Activated T-cell treated with anti-CD3 and anti-CD28 coated beads, Interleukin-2, amount 50 U/mL, for 4 hours (primary cell): ENCODE measurements around the gene GEMIN4. TPM values are rescaled to one million over a fixed set of nuclear protein-coding genes. Genes with fewer than 3 reads are reported as not detected.
"Not testable (repeated sequence)": the region's sequence is repeated elsewhere in the genome, so short reads cannot be mapped to it uniquely, and the experiment has no call there.

Experiments
- ATAC-seq, 2 donors: fragments of 200-7000 bp; cut with Tn5 transposase; one replicate each; pipeline ENCODE4 v1.10.0; 2021
- DNase-seq: peaks from one replicate; pipeline ENCODE4 v3.0.0-alpha.2; 2020
- H3K27me3 Mint-ChIP-seq: one replicate; pipeline ENCODE4 v1.8.0; 2021; ENCODE audit warnings: low read depth, mixed read lengths
- H3K36me3 Mint-ChIP-seq: one replicate; pipeline ENCODE4 v1.8.0; 2022; ENCODE audit warnings: mixed read lengths; ENCODE audit not compliant: insufficient read depth
- H3K4me1 Mint-ChIP-seq: one replicate; pipeline ENCODE4 v1.8.0; 2021; ENCODE audit warnings: low read depth, mixed read lengths
- H3K4me3 Mint-ChIP-seq: one replicate; pipeline ENCODE4 v1.8.0; 2021; ENCODE audit warnings: mild to moderate bottlenecking, moderate library complexity, mixed read lengths
- H3K9me3 Mint-ChIP-seq: one replicate; pipeline ENCODE4 v1.8.0; 2021; ENCODE audit warnings: mixed read lengths
- total RNA-seq, 3 donors: library from RNA; stranded (reverse); gene quantifications; one replicate each; pipeline ENCODE4 v1.2.1, GENCODE V29; 2021

The GEMIN4 gene
- total RNA-seq, 3 donors from 2014 or later = 71.6 to 86.8 (median 79.5) TPM

DNA sequence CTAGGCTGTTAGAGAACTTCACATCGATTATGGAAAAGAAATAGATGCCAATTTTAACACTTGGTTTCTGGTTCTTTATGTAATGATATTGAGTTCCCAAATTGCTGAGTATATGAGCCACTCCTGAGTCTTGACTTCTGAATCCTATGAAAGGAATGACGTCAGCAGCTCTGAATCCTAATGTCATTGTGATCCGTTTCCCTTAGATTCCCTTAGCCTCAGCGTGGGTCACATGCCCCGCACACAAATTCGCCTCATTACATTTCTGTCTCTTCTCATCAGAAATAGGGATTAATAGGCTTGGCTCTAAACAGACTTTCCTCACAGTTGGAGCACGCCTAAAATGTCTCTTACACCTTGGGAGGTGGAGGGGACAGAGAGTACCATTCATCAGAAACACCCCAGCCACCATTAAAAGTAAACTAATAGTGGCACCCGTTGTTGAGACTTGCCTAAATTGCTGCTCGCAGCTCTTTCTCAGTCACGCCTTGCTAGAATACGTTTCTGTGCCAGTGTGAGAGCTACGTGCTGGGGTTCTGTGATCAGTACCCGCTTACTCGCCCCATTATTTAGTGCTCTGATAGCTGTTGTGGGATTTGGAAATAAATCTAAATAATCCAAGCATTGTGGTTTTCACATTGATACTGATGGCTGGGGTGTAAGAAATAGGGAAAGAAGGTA is 37.2 kb upstream of the GEMIN4 start:
- ATAC-seq (no peak), DNase-seq (no peak)
- H3K9me3 Mint-ChIP-seq = no peaks in the 10 kb centered on the region
- peaks cover 6% of the 10 kb centered on the region for H3K4me1 Mint-ChIP-seq
- no peak overlapping the region for H3K4me3 Mint-ChIP-seq
- peaks cover 27% of the 10 kb centered on the region for H3K36me3 Mint-ChIP-seq
- no peaks in the 10 kb centered on the region for H3K27me3 Mint-ChIP-seq

DNA sequence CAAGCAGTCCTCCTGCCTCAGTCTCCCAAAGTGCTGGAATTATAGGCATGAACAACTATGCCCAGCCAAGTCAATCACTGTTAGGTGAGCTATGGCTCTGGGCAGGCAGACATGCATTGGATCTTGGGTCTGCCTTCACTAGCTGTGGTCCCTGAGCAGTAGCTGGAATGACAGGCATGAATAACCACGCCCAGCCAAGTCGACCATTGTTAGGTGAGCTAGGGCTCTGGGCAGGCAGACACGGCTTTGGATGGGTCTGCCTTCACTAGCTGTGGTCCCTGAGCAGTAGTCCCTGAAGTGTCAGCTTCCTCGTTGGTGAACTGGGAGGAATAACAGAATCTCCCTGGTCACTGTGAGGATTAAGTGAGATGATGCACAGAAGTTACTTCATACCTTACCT is 36.5 kb upstream of the GEMIN4 start:
- Mint-ChIP-seq H3K4me1 (peaks cover 13% of the 10 kb centered on the region), H3K4me3 (no peak overlapping the region), H3K9me3 (no peaks in the 10 kb centered on the region), H3K27me3 (no peaks in the 10 kb centered on the region), H3K36me3 (peaks cover 32% of the 10 kb centered on the region)
- ATAC-seq = no peak
- no peak for DNase-seq

DNA sequence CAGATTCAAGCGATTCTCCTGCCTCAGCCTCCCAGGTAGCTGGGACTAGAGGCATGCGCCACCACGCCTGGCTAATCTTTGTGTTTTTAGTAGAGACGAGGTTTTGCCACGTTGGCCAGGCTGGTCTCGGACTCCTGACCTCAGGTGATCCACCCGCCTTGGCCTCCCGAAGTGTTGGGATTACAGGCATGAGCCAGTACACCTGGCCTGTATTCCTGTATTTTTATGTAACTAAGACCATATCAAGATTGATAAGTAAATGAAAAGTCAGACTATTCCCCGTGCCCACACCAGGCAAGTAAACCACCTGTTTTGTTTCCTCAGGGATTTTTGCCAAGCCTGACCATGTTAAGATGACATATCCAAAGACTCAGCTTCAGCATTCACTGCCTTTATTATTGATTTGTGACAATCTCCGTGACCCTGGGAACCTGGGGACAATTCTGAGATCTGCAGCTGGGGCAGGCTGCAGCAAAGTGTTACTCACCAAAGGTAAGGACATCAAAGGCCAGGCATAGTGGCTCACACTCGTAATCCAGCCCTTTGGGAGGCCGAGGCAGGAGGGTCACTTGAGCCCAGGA is 35.7 kb upstream of the GEMIN4 start:
- Mint-ChIP-seq H3K4me3 (no peak overlapping the region), H3K9me3 (no peaks in the 10 kb centered on the region), H3K36me3 (peaks cover 31% of the 10 kb centered on the region), H3K4me1 (peaks cover 20% of the 10 kb centered on the region), H3K27me3 (no peaks in the 10 kb centered on the region)
- ATAC-seq = no peak
- no peak for DNase-seq

DNA sequence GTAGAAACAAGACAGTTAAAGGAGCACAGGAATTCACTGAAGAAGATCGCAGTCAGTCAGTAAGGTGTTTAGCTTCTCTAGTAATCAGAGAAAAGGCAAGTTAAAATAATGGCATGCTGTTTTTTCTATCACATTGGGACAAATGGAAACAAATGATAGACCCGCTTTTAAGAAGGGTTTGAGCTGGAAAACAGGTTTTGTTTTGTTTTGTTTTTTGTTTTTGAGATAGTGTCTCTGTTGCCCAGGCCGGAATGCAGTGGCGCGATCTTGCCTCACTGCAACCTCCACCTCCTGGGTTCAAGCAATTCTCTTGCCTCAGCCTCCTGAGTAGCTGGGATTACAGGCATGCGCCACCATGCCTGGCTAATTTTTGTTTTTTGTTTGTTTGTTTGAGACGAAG is 33.8 kb upstream of the GEMIN4 start:
- ATAC-seq, H3K4me3 Mint-ChIP-seq, H3K9me3 Mint-ChIP-seq, DNase-seq, H3K27me3 Mint-ChIP-seq: not testable (repeated sequence)
- Mint-ChIP-seq H3K36me3 (peaks cover 18% of the 10 kb centered on the region), H3K4me1 (peaks cover 27% of the 10 kb centered on the region)

DNA sequence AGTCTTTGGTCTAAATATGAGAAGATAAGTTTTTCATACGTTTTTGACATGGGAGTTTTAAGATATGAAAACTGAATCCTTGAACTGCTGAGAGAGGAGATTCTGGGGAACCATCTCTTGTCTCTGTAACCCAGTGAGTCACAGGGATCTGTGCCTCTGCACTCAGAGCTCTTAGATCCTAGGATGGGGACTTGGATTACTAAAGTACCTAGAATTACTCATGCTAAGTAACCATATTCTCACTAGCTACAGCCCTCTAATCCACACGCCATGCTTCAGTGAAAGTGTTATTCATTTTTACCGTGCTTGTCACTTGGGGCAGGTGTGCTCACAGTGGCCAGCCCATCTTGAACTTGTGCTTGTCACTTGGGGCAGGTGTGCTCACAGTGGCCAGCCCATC is 32.1 kb upstream of the GEMIN4 start:
- Mint-ChIP-seq H3K27me3 (no peaks in the 10 kb centered on the region), H3K4me3 (peak overlapping the region; percentile 97), H3K36me3 (peaks cover 12% of the 10 kb centered on the region), H3K9me3 (no peaks in the 10 kb centered on the region), H3K4me1 (peaks cover 31% of the 10 kb centered on the region)
- no peak for ATAC-seq
- no peak for DNase-seq

DNA sequence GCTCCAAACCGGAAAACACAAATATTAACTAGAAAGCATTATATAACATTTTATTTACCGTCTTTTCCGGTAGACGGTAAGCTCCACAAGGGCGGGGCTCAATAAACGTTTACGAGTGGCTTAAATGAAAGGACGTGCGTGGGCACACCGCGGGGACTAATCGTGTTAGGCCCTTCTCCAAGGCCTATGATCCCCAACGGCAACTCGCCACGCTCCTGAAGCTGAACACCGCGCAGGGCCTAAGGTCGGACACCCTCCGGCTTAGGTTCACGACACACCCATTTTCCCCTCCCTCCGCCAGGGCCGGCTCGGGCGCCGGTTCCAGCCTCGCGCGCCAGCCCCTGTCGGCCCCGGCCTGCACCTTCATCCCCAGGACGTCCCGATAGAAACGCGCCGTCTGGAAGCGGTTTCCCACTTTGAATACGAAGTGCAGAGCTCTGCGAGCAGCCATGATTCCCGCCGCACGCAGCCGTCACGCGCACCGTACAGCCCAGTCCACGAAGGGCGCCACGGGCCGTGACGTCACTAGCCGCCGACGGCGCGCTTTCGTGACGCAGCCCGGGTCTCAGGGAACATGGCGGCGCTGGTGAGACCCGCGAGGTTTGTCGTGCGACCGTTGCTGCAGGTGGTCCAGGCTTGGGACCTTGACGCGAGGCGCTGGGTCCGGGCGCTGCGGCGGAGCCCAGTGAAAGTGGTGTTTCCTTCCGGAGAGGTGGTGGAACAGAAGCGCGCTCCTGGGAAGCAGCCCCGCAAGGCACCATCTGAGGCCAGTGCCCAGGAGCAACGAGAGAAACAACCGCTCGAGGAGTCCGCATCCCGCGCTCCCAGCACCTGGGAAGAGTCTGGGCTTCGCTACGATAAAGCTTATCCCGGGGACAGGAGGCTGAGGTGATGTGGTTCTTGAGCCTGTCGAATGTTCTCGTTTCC is 30.0 kb upstream of the GEMIN4 start, which contains the start of the genes GLOD4 and MRM3:
GLOD4 (minus strand) TSS at position 476 of the 927 bp plus-strand sequence; CDS start at position 451, 25 bp downstream.
MRM3 (plus strand) TSS at position 549 of the 927 bp plus-strand sequence; CDS start at position 575, 26 bp downstream.
- Mint-ChIP-seq H3K4me3 (peak within 1 kb of the TSS; percentile 97), H3K9me3 (no peaks in the 10 kb centered on the region), H3K36me3 (peaks cover 19% of the 10 kb centered on the region), H3K27me3 (no peaks in the 10 kb centered on the region), H3K4me1 (peaks cover 31% of the 10 kb centered on the region)
- DNase-seq (peak; percentile 95), ATAC-seq (peak; percentile 95 to 96)

DNA sequence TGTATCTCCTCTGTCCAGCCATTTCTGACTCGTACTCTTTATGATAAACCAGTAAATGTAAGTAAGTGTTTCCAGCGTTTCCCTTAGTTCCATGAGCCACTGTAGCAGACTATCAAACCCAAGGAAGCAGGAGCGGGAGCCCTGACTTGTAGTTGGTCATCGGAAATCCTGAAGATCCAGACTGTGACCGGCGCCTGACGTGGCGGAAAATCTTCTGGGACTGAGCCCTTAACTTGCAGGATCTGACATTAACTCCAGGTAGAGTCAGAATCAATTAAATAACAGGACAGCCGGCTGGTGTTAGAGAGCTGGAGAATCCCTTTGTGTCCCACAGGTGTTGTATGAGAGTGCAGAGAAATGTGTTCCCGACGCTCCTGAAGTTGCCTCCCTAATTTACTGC is 26.0 kb upstream of the GEMIN4 start:
- no peak overlapping the region for H3K4me3 Mint-ChIP-seq
- H3K9me3 Mint-ChIP-seq = no peaks in the 10 kb centered on the region
- peaks cover 24% of the 10 kb centered on the region for H3K4me1 Mint-ChIP-seq
- no peak for DNase-seq
- peaks cover 38% of the 10 kb centered on the region for H3K36me3 Mint-ChIP-seq
- no peak for ATAC-seq
- H3K27me3 Mint-ChIP-seq = no peaks in the 10 kb centered on the region

DNA sequence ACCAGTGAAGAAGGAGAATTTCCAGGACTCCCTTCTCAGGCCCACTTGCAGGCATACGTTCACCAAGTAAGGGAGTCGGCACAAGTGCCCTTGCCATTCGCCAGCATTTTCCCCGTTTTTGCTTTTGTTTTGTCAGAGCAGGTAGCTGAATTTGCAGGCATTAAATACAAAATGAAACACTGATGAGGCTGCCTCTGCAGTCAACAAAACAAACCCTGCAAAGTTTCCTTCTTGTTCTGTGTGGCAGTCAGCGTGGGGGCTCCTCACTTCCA is 22.2 kb upstream of the GEMIN4 start:
- Mint-ChIP-seq H3K9me3 (no peaks in the 10 kb centered on the region), H3K36me3 (peaks cover 52% of the 10 kb centered on the region), H3K4me1 (peaks cover 14% of the 10 kb centered on the region), H3K27me3 (no peaks in the 10 kb centered on the region), H3K4me3 (no peak overlapping the region)
- no peak for DNase-seq
- no peak for ATAC-seq

DNA sequence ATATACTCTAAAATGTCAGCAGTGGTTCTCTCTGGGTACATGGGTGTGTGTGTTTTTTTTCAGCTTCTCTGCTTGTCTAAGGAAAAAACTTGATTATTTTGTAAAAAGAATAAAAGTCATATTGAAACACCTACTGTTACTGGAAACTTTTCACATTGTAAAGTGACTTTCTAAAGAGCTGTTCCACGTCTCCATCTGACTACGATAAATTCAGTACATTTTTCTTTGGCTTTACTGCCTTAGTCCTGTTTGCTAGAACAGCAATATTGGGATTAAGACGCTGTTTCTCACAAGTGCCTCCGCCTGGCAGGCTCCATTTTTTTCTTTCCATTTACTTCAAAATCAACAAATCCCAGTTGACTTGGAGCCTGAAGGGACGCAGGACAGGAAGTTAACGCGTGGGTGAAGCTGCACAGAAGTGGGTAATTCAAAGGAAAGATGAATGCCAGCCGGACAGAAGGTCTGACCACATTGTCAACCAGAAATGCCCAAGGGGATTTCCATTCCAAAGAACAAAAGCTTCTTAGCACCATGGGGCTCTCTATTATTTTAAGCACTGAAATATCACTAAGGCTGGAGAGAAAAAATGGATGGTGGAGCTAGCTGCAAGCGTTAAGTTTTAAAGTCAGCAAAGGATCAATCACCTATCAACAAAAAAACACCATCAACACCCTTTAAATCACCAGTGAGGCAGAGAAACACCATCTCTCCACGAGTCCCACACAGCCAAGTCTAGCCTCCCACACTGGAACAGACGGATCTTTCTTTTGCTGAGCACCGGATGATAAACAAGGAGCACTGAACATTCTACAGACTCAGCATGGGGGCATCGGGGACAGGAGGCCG is 21.6 kb upstream of the GEMIN4 start:
- Mint-ChIP-seq H3K27me3 (no peaks in the 10 kb centered on the region), H3K4me1 (peaks cover 14% of the 10 kb centered on the region), H3K36me3 (peaks cover 55% of the 10 kb centered on the region), H3K9me3 (no peaks in the 10 kb centered on the region), H3K4me3 (no peak overlapping the region)
- no peak for DNase-seq
- no peak for ATAC-seq

DNA sequence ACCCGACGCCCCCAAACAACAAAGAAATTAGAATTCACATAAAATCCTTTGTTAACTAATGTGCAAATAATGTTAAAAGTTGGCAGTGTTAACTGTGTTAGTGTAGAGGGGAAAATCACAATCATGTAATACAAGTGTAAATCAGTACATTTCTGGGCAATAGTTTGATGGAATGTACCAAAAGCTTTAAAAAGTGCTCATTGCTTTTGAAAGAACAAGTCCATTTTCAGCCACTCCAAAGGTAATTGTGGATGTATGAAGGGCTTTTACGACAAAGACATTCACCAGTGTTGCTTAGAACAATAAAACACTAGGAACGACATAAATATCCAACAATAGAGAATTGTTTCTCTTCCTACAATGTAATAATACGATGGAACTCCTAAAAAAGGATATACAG is 21.0 kb upstream of the GEMIN4 start:
- DNase-seq (no peak), ATAC-seq (no peak)
- Mint-ChIP-seq H3K4me1 (peaks cover 14% of the 10 kb centered on the region), H3K4me3 (no peak overlapping the region), H3K27me3 (no peaks in the 10 kb centered on the region), H3K9me3 (no peaks in the 10 kb centered on the region), H3K36me3 (peaks cover 51% of the 10 kb centered on the region)

DNA sequence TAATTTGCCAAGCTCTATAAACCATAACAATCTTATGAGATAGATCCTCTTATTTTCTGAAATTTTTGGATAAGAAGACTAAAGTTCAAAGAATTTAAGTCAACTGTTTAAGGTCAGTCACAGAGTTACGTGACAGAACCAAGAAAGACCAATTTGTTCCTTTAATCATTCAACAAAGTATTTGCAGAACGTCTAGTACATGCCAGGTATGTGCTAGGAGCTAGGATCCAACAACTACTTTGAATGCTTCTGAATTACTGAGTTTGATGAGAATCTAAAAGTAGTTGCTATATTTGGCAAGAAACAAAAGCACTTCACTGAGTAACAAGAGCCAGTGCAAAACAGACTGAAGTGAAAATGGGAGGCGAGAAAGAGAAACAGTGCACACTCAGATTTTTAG is 15.0 kb upstream of the GEMIN4 start:
- DNase-seq = no peak
- no peak overlapping the region for H3K4me3 Mint-ChIP-seq
- no peak for ATAC-seq
- H3K36me3 Mint-ChIP-seq = peaks cover 32% of the 10 kb centered on the region
- no peaks in the 10 kb centered on the region for H3K4me1 Mint-ChIP-seq
- no peaks in the 10 kb centered on the region for H3K9me3 Mint-ChIP-seq
- no peaks in the 10 kb centered on the region for H3K27me3 Mint-ChIP-seq

DNA sequence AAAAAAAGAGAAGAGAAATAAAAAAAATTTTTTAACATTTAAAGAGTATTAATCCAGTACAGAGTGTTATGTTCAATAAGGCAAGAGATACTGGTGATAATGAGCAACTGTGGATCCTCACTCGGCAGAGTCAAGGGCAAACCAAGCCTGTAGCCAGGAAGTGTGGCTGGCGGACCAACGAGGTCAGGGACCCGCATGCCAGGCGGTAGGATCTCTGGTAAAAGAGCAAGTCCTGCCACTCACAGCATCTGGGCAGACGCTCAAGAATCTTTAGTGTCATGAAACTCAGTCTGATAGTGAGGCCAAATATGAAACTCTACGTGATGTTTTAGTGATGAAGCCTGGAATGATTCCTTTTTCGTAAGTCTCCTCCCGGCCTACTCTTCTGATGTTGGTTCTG is 8.3 kb upstream of the GEMIN4 start:
- H3K36me3 Mint-ChIP-seq = peaks cover 22% of the 10 kb centered on the region
- H3K4me1 Mint-ChIP-seq = no peaks in the 10 kb centered on the region
- no peak for DNase-seq
- H3K27me3 Mint-ChIP-seq = no peaks in the 10 kb centered on the region
- H3K9me3 Mint-ChIP-seq = no peaks in the 10 kb centered on the region
- ATAC-seq = no peak
- H3K4me3 Mint-ChIP-seq = no peak overlapping the region

DNA sequence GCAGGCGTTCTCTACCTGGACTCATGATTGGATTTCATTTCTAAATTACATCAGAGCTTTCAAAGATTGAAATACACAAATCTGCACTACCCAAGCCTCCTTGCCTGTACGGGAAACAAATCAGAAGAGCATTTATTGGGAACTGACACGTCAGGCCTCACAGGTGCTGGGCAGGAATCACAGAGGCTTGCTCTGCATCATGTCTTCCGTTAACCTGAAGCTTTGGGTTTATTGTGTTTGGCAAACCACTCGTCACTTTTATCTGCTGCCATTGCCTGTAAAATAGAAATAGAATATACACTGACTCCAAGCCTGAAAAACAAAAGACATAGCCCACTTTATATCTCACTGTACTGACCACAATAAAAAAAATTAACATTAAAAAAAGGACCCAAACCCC is 7.9 kb upstream of the GEMIN4 start:
- Mint-ChIP-seq H3K27me3 (no peaks in the 10 kb centered on the region), H3K36me3 (peaks cover 18% of the 10 kb centered on the region), H3K4me1 (no peaks in the 10 kb centered on the region), H3K4me3 (no peak overlapping the region), H3K9me3 (no peaks in the 10 kb centered on the region)
- DNase-seq = no peak
- ATAC-seq = no peak

DNA sequence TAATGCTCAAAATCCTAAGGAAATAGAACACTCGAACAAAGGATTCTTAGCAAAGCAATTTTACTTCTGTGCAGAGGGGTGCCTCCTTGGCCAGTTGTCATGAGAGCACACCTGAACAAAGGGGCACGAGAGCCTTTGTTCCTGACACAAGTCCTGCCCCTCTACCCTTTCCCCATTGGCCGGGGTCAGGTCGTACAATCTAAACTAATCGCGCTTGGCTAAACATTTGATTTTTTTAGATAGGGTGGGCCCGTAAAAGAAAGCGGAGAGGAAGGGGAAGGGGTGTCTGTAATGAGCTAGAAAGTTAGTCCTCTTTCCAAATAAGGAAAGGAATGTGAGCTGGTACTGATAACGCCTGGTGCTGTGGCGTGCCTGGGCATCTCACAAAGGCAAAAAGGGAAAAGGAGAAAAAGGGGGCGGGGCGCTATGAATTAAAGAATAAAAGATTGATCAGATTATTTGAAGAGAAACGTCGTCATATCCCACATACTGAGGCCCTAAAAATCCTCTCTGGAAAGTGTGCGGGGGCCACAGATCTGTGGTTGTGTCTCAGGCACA is 4.0 kb upstream of the GEMIN4 start:
- ATAC-seq, DNase-seq, H3K27me3 Mint-ChIP-seq, H3K4me3 Mint-ChIP-seq, H3K36me3 Mint-ChIP-seq, H3K9me3 Mint-ChIP-seq: not testable (repeated sequence)
- peaks cover 14% of the 10 kb centered on the region for H3K4me1 Mint-ChIP-seq
